Measurements from ENCODE around the gene ELOB. TPM values are rescaled to one million over a fixed set of nuclear protein-coding genes. Genes with fewer than 3 reads are reported as not detected.
A peak's percentile ranks its signal among the peaks of the same experiment; 100 is the strongest.

ELOB gene
- total RNA-seq, 1 donor from 2014 or later: 402 TPM

- Histone ChIP-seq H3K79me2 (ENCODE audit: low read depth) (peaks cover 100% of the 10 kb centered on the region), H3K4me2 (no peak overlapping the region), H2AFZ (replicated peaks) (no peak overlapping the region), H3K4me3 (no peak overlapping the region), H3F3A (ENCODE audit: low read depth) (peaks cover 62% of the 10 kb centered on the region), H3K27ac (no peak overlapping the region), H4K20me1 (ENCODE audit: low read depth) (peaks cover 22% of the 10 kb centered on the region), H3K27me3 (no peaks in the 10 kb centered on the region), H3K9ac (no peak overlapping the region), H3K4me1 (no peaks in the 10 kb centered on the region), H3K9me3 (ENCODE audit: low read depth) (no peaks in the 10 kb centered on the region), H3K36me3 (peaks cover 68% of the 10 kb centered on the region)
- H3K27me3 Mint-ChIP-seq (ENCODE audit: insufficient read depth, low read depth): peaks cover 24% of the 10 kb centered on the region
- H3K27ac Mint-ChIP-seq: no peak overlapping the region
- TF ChIP-seq EZH2phosphoT487 (IDR thresholded peaks at IDR 0.05) (no peak), CTCF (IDR thresholded peaks at IDR 0.05) (no peak), EZH2 (IDR thresholded peaks at IDR 0.05) (no peak)
- peaks cover 91% of the 10 kb centered on the region for H3K36me3 Mint-ChIP-seq
- peaks cover 47% of the 10 kb centered on the region for H3K9me3 Mint-ChIP-seq
- DNase-seq (ENCODE audit: low spot score): no peak
- no peak overlapping the region for H3K4me3 Mint-ChIP-seq
- no peaks in the 10 kb centered on the region for H3K4me1 Mint-ChIP-seq
Observed at GRCh38 chr16:2762711-2763110, 14.4 kb downstream of the ELOB start.

- DNase-seq (ENCODE audit: low spot score): no peak
- Mint-ChIP-seq H3K27ac (no peak overlapping the region), H3K9me3 (peaks cover 47% of the 10 kb centered on the region)
Observed at GRCh38 chr16:2761886-2762583, 15.0 kb downstream of the ELOB start.

DNA sequence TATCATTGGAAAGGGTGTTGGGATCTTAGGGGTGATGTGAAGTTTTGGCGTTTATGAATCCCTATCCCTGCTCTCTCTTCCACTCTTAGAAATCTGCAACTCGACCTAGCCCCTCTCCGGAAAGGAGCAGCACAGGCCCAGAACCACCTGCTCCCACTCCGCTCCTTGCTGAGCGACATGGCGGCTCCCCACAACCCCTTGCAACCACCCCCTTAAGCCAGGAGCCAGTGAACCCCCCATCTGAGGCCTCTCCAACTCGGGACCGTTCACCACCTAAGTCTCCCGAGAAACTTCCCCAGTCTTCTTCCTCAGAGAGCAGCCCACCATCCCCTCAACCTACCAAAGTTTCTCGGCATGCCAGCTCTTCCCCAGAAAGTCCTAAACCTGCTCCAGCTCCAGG is 15.6 kb downstream of the ELOB start:
- Mint-ChIP-seq H3K27me3 (ENCODE audit: insufficient read depth, low read depth) (peaks cover 22% of the 10 kb centered on the region), H3K36me3 (peaks cover 96% of the 10 kb centered on the region), H3K27ac (no peak overlapping the region), H3K9me3 (peaks cover 45% of the 10 kb centered on the region), H3K4me3 (no peak overlapping the region), H3K4me1 (no peaks in the 10 kb centered on the region)
- H3F3A ChIP-seq (ENCODE audit: low read depth): peaks cover 57% of the 10 kb centered on the region
- peaks cover 100% of the 10 kb centered on the region for H3K79me2 ChIP-seq (ENCODE audit: low read depth)
- H4K20me1 ChIP-seq (ENCODE audit: low read depth): peaks cover 22% of the 10 kb centered on the region
- H3K27me3 ChIP-seq: no peaks in the 10 kb centered on the region
- no peak for DNase-seq (ENCODE audit: low spot score)
- no peak overlapping the region for H3K4me3 ChIP-seq
- H3K27ac ChIP-seq: no peak overlapping the region
- H3K4me2 ChIP-seq: no peak overlapping the region
- no peaks in the 10 kb centered on the region for H3K9me3 ChIP-seq (ENCODE audit: low read depth)
- peaks cover 72% of the 10 kb centered on the region for H3K36me3 ChIP-seq
- H3K9ac ChIP-seq: no peak overlapping the region
- TF ChIP-seq EZH2 (IDR thresholded peaks at IDR 0.05): no peak
- no peaks in the 10 kb centered on the region for H3K4me1 ChIP-seq
- no peak overlapping the region for H2AFZ ChIP-seq (replicated peaks)

More at GRCh38 chr16:2761886-2762583, 15.0 kb downstream of the ELOB start:
- Histone ChIP-seq H3K4me2 (no peak overlapping the region), H4K20me1 (ENCODE audit: low read depth) (peaks cover 22% of the 10 kb centered on the region), H3K27me3 (no peaks in the 10 kb centered on the region), H3K9ac (no peak overlapping the region), H3K4me3 (no peak overlapping the region), H3K9me3 (ENCODE audit: low read depth) (no peaks in the 10 kb centered on the region), H3K27ac (no peak overlapping the region), H3K4me1 (no peaks in the 10 kb centered on the region), H3K36me3 (peaks cover 72% of the 10 kb centered on the region), H3K79me2 (ENCODE audit: low read depth) (peaks cover 100% of the 10 kb centered on the region), H3F3A (ENCODE audit: low read depth) (peaks cover 57% of the 10 kb centered on the region), H2AFZ (replicated peaks) (no peak overlapping the region)
- H3K4me1 Mint-ChIP-seq: no peaks in the 10 kb centered on the region
- peaks cover 96% of the 10 kb centered on the region for H3K36me3 Mint-ChIP-seq
- no peak for TF ChIP-seq EZH2 (IDR thresholded peaks at IDR 0.05)
- peaks cover 23% of the 10 kb centered on the region for H3K27me3 Mint-ChIP-seq (ENCODE audit: insufficient read depth, low read depth)
- H3K4me3 Mint-ChIP-seq: no peak overlapping the region

- no peaks in the 10 kb centered on the region for H3K9me3 ChIP-seq (ENCODE audit: low read depth)
- H3K27ac ChIP-seq: no peak overlapping the region
- Mint-ChIP-seq H3K4me1 (peaks cover 22% of the 10 kb centered on the region), H3K36me3 (peaks cover 73% of the 10 kb centered on the region), H3K4me3 (peak overlapping the region; percentile 8), H3K27ac (no peak overlapping the region), H3K27me3 (ENCODE audit: insufficient read depth, low read depth) (peaks cover 12% of the 10 kb centered on the region), H3K9me3 (peaks cover 20% of the 10 kb centered on the region)
- H3K4me2 ChIP-seq: no peak overlapping the region
- no peak for DNase-seq (ENCODE audit: low spot score)
- no peak overlapping the region for H3K4me3 ChIP-seq
- no peak overlapping the region for H3K9ac ChIP-seq
- TF ChIP-seq CTCF (IDR thresholded peaks at IDR 0.05) (no peak), EZH2 (IDR thresholded peaks at IDR 0.05) (no peak), EZH2phosphoT487 (IDR thresholded peaks at IDR 0.05) (no peak)
- H4K20me1 ChIP-seq (ENCODE audit: low read depth): peaks cover 53% of the 10 kb centered on the region
- peaks cover 13% of the 10 kb centered on the region for H3K4me1 ChIP-seq
- peaks cover 40% of the 10 kb centered on the region for H3F3A ChIP-seq (ENCODE audit: low read depth)
- H3K27me3 ChIP-seq: no peaks in the 10 kb centered on the region
- H3K79me2 ChIP-seq (ENCODE audit: low read depth): peaks cover 96% of the 10 kb centered on the region
- peaks cover 45% of the 10 kb centered on the region for H3K36me3 ChIP-seq
- H2AFZ ChIP-seq (replicated peaks): no peak overlapping the region
Observed at GRCh38 chr16:2757344-2757743, 19.7 kb downstream of the ELOB start.

Data from neural progenitor cell (in vitro differentiated cells).